GM19099 (cell line): ENCODE measurements around the gene RPS4Y2.

ENCODE experiments used
- POLR2A ChIP-seq: IDR thresholded peaks from 3 replicates; pipeline ENCODE4 v1.6.1; 2011; ENCODE audit warnings: low read depth; ENCODE audit not compliant: insufficient read length; ENCODE audit errors: extremely low read depth

RPS4Y2 gene

GRCh38 chrY:20755808-20756207 is at the start of gene RPS4Y2:
TSS of gene RPS4Y2 (plus strand) at chrY:20756108. CDS start at chrY:20756164, 56 bp downstream.
- TF ChIP-seq POLR2A = no peak

GRCh38 chrY:20714391-20714790 is 41.5 kb upstream of the RPS4Y2 start:
- no peak for TF ChIP-seq POLR2A

GRCh38 chrY:20726184-20726907 is 29.6 kb upstream of the RPS4Y2 start:
- TF ChIP-seq POLR2A = no peak

GRCh38 chrY:20735200-20735599 is 20.7 kb upstream of the RPS4Y2 start:
- no peak for TF ChIP-seq POLR2A

- no peak for TF ChIP-seq POLR2A
Measured at GRCh38 chrY:20739806-20740205, 16.1 kb upstream of the RPS4Y2 start.

- no peak for TF ChIP-seq POLR2A
Measured at GRCh38 chrY:20740609-20741008, 15.3 kb upstream of the RPS4Y2 start.

GRCh38 chrY:20745060-20745459 is 10.8 kb upstream of the RPS4Y2 start:
- TF ChIP-seq POLR2A = no peak

GRCh38 chrY:20746919-20747318 is 9.0 kb upstream of the RPS4Y2 start:
- TF ChIP-seq POLR2A = no peak

- no peak for TF ChIP-seq POLR2A
Measured at GRCh38 chrY:20763869-20764268, 8.0 kb downstream of the RPS4Y2 start.

GRCh38 chrY:20765117-20765516 is 9.2 kb downstream of the RPS4Y2 start:
- no peak for TF ChIP-seq POLR2A

- TF ChIP-seq POLR2A = no peak
Measured at GRCh38 chrY:20770755-20771154, 14.8 kb downstream of the RPS4Y2 start.

GRCh38 chrY:20776104-20776503 is 20.2 kb downstream of the RPS4Y2 start:
- no peak for TF ChIP-seq POLR2A

GRCh38 chrY:20780104-20780654 is 24.3 kb downstream of the RPS4Y2 start:
- no peak for TF ChIP-seq POLR2A

- no peak for TF ChIP-seq POLR2A
Measured at GRCh38 chrY:20780776-20781175, 24.9 kb downstream of the RPS4Y2 start.

- no peak for TF ChIP-seq POLR2A
Measured at GRCh38 chrY:20781408-20781807, 25.5 kb downstream of the RPS4Y2 start.

GRCh38 chrY:20784965-20785364 is 29.1 kb downstream of the RPS4Y2 start:
- TF ChIP-seq POLR2A = no peak

GRCh38 chrY:20787076-20787475 is 31.2 kb downstream of the RPS4Y2 start:
- no peak for TF ChIP-seq POLR2A

- no peak for TF ChIP-seq POLR2A
Measured at GRCh38 chrY:20798351-20799049, 42.6 kb downstream of the RPS4Y2 start.
